MM.1S (cell line): ENCODE data around the gene UGGT1.

Experiments
- DNase-seq: peaks from one replicate; pipeline ENCODE4 v3.0.0-alpha.2; 2015
- H2AFZ ChIP-seq: fragments of 300-600 bp; sonication (generic); 2 replicates; pipeline ENCODE4 v1.6.0; 2016; ENCODE audit warnings: antibody characterized with exemption, low read length
- H3F3A ChIP-seq: fragments of 300-600 bp; sonication (generic); 2 replicates; pipeline ENCODE4 v1.6.1; 2016; ENCODE audit warnings: mild to moderate bottlenecking, antibody characterized with exemption, low read length, moderate library complexity, mixed read lengths; ENCODE audit not compliant: insufficient read depth
- H3K27ac ChIP-seq: fragments of 300-600 bp; sonication (generic); 2 replicates; pipeline ENCODE4 v1.5.1; 2016; ENCODE audit warnings: mild to moderate bottlenecking, low read length
- H3K27me3 ChIP-seq: fragments of 300-600 bp; sonication (generic); replicated peaks from 2 replicates; pipeline ENCODE4 v1.6.0; 2016; ENCODE audit warnings: low read length; ENCODE audit not compliant: insufficient read depth
- H3K36me3 ChIP-seq: fragments of 300-600 bp; sonication (generic); replicated peaks from 2 replicates; pipeline ENCODE4 v1.6.1; 2016; ENCODE audit warnings: mild to moderate bottlenecking, low read length, mixed read lengths; ENCODE audit not compliant: insufficient read depth
- H3K4me1 ChIP-seq: fragments of 300-600 bp; sonication (generic); 2 replicates; pipeline ENCODE4 v1.6.1; 2016; ENCODE audit warnings: low read length, mixed read lengths
- H3K4me2 ChIP-seq: fragments of 300-600 bp; sonication (generic); 2 replicates; pipeline ENCODE4 v1.6.0; 2016; ENCODE audit warnings: low read depth, low read length
- H3K4me3 ChIP-seq: fragments of 300-600 bp; sonication (generic); 2 replicates; pipeline ENCODE4 v1.5.1; 2016; ENCODE audit warnings: low read length, mixed read lengths
- H3K79me2 ChIP-seq: fragments of 300-600 bp; sonication (generic); 2 replicates; pipeline ENCODE4 v1.6.1; 2016; ENCODE audit warnings: mixed run types, low read length, mixed read lengths
- H3K9ac ChIP-seq: fragments of 300-600 bp; sonication (generic); 2 replicates; pipeline ENCODE4 v1.6.1; 2016; ENCODE audit warnings: low read length, mixed read lengths
- H3K9me2 ChIP-seq: fragments of 300-600 bp; sonication (generic); replicated peaks from 2 replicates; pipeline ENCODE4 v1.6.1; 2016; ENCODE audit warnings: mild to moderate bottlenecking, low read length, mixed read lengths; ENCODE audit not compliant: insufficient read depth
- H3K9me3 ChIP-seq: fragments of 300-600 bp; sonication (generic); replicated peaks from 2 replicates; pipeline ENCODE4 v1.6.1; 2016; ENCODE audit warnings: mild to moderate bottlenecking, low read length, mixed read lengths; ENCODE audit not compliant: insufficient read depth
- H4K20me1 ChIP-seq: fragments of 300-600 bp; sonication (generic); 2 replicates; pipeline ENCODE4 v1.6.1; 2016; ENCODE audit warnings: mild to moderate bottlenecking, low read length, moderate library complexity, mixed read lengths; ENCODE audit not compliant: insufficient read depth
- EZH2 ChIP-seq: fragments of 300-600 bp; sonication (generic); optimal IDR thresholded peaks from 2 replicates; pipeline ENCODE3; 2017; ENCODE audit warnings: low read depth, mild to moderate bottlenecking, antibody characterized with exemption, low read length, mixed read lengths
- EZH2phosphoT487 ChIP-seq: fragments of 300-600 bp; sonication (generic); IDR thresholded peaks from 2 replicates; pipeline ENCODE4 v1.6.1; 2018; ENCODE audit warnings: antibody characterized with exemption, low read length
- TF ChIP-seq, protein P1 (sequence below): fragments of 300-600 bp; sonication (generic); IDR thresholded peaks from 2 replicates; pipeline ENCODE4 v1.5.1; 2016; ENCODE audit warnings: antibody characterized with exemption, low read length, mixed read lengths

The UGGT1 gene

DNA sequence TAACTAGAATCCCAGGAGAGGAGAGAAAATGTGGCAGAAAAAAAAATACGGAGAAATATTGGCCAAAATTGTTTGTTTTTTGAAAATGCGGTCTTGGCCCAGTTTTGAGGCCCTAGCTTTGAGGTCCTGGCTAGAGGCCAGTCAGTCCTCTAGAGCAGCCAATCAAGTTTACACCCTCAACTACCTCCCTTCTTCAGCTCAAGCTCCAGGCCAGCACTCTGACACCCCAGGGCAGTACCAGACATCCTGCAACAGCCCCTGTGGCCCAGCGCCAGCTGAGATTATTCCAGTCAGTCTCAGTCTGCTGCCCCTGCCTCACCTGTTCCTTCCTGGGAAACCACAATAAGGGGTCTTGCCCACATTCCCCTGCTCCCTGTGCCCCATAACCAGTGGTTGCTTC is 107.7 kb downstream of the UGGT1 start:
- Histone ChIP-seq H3K9ac (no peak overlapping the region), H4K20me1 (no peaks in the 10 kb centered on the region), H2AFZ (no peak overlapping the region), H3K36me3 (no peaks in the 10 kb centered on the region), H3K4me2 (no peak overlapping the region), H3K9me2 (no peaks in the 10 kb centered on the region), H3K9me3 (no peaks in the 10 kb centered on the region), H3K79me2 (no peaks in the 10 kb centered on the region), H3K27ac (no peak overlapping the region), H3K4me1 (no peaks in the 10 kb centered on the region), H3K27me3 (no peaks in the 10 kb centered on the region), H3F3A (no peaks in the 10 kb centered on the region), H3K4me3 (no peak overlapping the region)
- TF ChIP-seq, protein P1, sequence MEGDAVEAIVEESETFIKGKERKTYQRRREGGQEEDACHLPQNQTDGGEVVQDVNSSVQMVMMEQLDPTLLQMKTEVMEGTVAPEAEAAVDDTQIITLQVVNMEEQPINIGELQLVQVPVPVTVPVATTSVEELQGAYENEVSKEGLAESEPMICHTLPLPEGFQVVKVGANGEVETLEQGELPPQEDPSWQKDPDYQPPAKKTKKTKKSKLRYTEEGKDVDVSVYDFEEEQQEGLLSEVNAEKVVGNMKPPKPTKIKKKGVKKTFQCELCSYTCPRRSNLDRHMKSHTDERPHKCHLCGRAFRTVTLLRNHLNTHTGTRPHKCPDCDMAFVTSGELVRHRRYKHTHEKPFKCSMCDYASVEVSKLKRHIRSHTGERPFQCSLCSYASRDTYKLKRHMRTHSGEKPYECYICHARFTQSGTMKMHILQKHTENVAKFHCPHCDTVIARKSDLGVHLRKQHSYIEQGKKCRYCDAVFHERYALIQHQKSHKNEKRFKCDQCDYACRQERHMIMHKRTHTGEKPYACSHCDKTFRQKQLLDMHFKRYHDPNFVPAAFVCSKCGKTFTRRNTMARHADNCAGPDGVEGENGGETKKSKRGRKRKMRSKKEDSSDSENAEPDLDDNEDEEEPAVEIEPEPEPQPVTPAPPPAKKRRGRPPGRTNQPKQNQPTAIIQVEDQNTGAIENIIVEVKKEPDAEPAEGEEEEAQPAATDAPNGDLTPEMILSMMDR: no peak
- TF ChIP-seq EZH2phosphoT487: no peak
- TF ChIP-seq EZH2: no peak
- no peak for DNase-seq

DNA sequence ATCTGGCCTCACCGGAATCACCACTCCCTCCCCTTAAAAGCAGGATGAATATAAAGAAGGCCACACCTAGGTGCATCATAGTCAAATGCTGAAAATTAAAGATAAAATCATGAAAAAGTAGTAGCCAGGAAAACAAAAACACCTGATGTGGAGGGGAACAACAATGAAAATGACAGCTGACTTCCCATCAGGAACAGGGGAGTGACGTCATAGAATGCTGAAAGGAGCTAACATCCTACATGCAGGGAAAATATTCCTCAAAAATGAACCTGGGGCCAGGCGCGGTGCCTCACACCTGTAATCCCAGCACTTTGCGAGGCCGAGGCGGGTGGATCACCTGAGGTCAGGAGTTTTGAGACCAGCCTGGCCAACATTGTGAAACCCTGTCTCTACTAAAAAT is 108.1 kb downstream of the UGGT1 start:
- no peaks in the 10 kb centered on the region for H3K79me2 ChIP-seq

DNA sequence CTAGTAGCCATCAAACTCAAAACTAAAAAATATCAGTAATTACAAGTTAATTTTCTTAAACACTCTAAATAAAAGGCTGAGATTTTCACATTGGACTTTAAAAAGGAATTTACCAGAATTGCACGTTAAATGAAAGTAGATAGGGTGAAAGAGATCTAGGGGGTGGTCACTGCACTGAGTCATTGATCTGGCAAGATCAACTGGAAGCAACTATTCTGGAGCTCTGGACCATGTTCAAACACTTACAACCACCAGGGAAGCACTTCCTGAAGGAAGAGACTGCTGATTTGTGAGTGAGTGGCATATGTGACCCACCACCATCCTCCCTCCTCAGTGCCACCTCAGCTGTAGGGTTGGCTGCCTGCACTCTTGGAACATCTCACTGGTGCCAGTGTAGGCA is 111.8 kb downstream of the UGGT1 start:
- Histone ChIP-seq H3K9me3 (no peaks in the 10 kb centered on the region), H3K4me1 (no peaks in the 10 kb centered on the region), H4K20me1 (no peaks in the 10 kb centered on the region), H3K27me3 (no peaks in the 10 kb centered on the region), H3K4me2 (no peak overlapping the region), H3K36me3 (no peaks in the 10 kb centered on the region), H3F3A (no peaks in the 10 kb centered on the region), H3K9ac (no peak overlapping the region), H2AFZ (no peak overlapping the region), H3K27ac (no peak overlapping the region), H3K79me2 (no peaks in the 10 kb centered on the region), H3K4me3 (no peak overlapping the region), H3K9me2 (no peaks in the 10 kb centered on the region)
- TF ChIP-seq EZH2phosphoT487 (no peak), EZH2 (no peak)
- TF ChIP-seq, protein P1: no peak
- no peak for DNase-seq

More for the DNA sequence above, 108.1 kb downstream of the UGGT1 start:
- no peaks in the 10 kb centered on the region for H3K4me1 ChIP-seq
- H3K27me3 ChIP-seq: no peaks in the 10 kb centered on the region
- no peaks in the 10 kb centered on the region for H3K9me2 ChIP-seq
- H4K20me1 ChIP-seq: no peaks in the 10 kb centered on the region
- H3K27ac ChIP-seq: no peak overlapping the region
- H3K4me3 ChIP-seq: no peak overlapping the region
- H3K36me3 ChIP-seq: no peaks in the 10 kb centered on the region
- no peaks in the 10 kb centered on the region for H3K9me3 ChIP-seq
- H3F3A ChIP-seq: no peaks in the 10 kb centered on the region
- H3K4me2 ChIP-seq: no peak overlapping the region
- H2AFZ ChIP-seq: no peak overlapping the region
- no peak for DNase-seq
- no peak overlapping the region for H3K9ac ChIP-seq
- no peak for TF ChIP-seq EZH2phosphoT487
- TF ChIP-seq, protein P1: no peak
- TF ChIP-seq EZH2: no peak
